Measurements from ENCODE around the gene THAP8. TPM values are rescaled to one million over a fixed set of nuclear protein-coding genes. Genes with fewer than 3 reads are reported as not detected.

THAP8 gene
- total RNA-seq, 1 experiment from 2014 or later: 6.6 TPM

DNA sequence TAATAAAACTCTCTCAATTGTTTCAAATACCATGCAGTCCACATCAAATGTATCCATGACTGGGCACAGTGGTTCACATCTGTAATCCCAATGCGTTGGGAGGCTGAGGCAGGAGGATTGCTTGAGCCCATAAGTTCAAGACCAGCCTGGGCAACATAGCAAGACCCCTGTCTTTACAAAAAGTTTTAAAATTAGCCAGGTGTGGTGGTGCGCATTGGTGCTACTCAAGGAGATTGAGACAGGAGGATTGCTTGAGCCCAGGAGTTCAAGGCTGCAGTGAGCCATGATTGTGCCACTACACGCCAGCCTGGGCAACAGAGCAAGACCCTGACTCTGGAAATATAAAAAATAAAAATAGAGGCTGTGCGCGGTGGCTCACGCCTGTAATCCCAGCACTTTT, 26.4 kb downstream of the THAP8 start:
- ChIA-PET CTCF (no interaction called here), POLR2A (no interaction called here)
- TF ChIP-seq TEAD4 (CRISPR knock-in tag; IDR thresholded peaks at IDR 0.05) (no peak), ZNF423 (CRISPR knock-in tag; IDR thresholded peaks at IDR 0.05) (no peak), ZNF121 (CRISPR knock-in tag; IDR thresholded peaks at IDR 0.05) (peak; percentile 88)
- Mint-ChIP-seq H3K9me3 (no peaks in the 10 kb centered on the region), H3K27me3 (ENCODE audit: low read depth) (peaks cover 6% of the 10 kb centered on the region; the same call in 1 of the 2 replicates), H3K27ac (no peak overlapping the region), H3K4me1 (peaks cover 2% of the 10 kb centered on the region; the same call in 1 of the 2 replicates), H3K36me3 (peaks cover 8% of the 10 kb centered on the region), H3K4me3 (no peak overlapping the region)
- DNase-seq (ENCODE audit: low spot score) (no peak), ATAC-seq (no peak)

DNA sequence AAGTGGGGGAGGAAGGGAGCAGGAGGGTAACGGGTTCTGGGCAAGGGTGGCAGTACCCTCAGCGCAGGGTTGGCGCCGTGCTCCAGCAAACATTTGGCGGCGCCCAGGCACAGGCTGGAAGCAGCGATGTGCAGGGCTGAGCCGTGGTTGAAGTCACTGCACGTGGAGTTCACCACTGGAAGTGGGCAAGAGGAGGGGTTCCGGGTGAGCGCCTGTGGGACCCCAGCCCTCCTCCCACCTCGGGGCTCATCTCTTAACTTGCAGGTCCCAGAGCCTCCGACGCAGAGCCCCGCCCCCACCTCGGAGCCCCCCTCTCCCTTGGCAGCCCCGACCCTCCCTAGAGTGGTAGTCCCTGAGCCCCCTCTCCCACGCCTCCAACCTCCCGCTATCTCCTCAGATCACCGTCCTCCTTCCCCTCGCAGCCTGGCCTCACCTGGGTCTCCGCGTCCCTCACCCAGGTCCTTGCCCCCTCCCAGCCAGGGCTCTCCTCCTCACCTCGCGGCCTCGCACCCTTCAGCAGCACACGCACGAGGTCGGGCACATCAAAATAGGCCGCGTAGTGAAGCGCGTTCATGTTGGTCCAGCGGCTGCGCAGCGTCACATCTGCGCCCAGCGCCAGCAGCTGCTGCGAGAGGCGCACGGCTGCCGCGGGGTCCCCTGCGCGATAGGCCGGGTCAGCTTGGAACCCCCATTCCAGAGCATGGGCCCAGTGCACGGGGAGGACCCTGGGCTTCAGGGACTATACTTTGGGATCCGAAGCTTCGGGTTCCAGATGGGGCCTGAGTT, 27.8 kb downstream of the THAP8 start:
- ChIA-PET POLR2A (no interaction called here), CTCF (no interaction called here)
- TF ChIP-seq ZBTB21 (CRISPR knock-in tag; IDR thresholded peaks at IDR 0.05; ENCODE audit: borderline replicate concordance): no peak
- TF ChIP-seq, protein P1, sequence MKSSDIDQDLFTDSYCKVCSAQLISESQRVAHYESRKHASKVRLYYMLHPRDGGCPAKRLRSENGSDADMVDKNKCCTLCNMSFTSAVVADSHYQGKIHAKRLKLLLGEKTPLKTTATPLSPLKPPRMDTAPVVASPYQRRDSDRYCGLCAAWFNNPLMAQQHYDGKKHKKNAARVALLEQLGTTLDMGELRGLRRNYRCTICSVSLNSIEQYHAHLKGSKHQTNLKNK (CRISPR knock-in tag; IDR thresholded peaks at IDR 0.05): no peak
- no peak overlapping the region for H3K27ac Mint-ChIP-seq
- H3K27me3 Mint-ChIP-seq (ENCODE audit: low read depth): peaks cover 6% of the 10 kb centered on the region; the same call in 1 of the 2 replicates
- ATAC-seq (no peak), DNase-seq (ENCODE audit: low spot score) (no peak)
- H3K4me1 Mint-ChIP-seq: no peaks in the 10 kb centered on the region
- no peaks in the 10 kb centered on the region for H3K9me3 Mint-ChIP-seq
- peaks cover 10% of the 10 kb centered on the region for H3K36me3 Mint-ChIP-seq
- H3K4me3 Mint-ChIP-seq: no peak overlapping the region

DNA sequence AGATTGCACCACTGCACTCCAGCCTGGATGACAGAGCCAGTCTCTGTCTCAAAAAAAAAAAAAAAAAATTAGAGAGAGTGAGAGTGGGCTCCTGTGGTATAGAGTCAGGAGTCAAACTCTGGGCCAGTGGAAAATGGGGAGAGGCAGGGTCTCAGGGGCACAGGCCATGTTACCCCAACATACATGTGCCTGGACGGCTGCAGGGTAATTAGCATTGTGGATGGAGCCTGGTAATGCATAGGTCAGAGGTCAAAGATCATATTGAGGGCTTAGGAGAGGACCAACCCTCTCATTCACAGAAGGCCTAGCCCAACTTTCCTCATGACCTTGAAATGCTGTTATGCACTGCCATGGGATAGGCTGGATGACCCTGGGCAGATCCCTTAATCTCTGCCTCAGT, 28.5 kb downstream of the THAP8 start:
- ChIA-PET CTCF (no interaction called here), POLR2A (no interaction called here)
- DNase-seq (ENCODE audit: low spot score) (no peak), ATAC-seq (no peak)
- Mint-ChIP-seq H3K9me3 (no peaks in the 10 kb centered on the region), H3K4me1 (no peaks in the 10 kb centered on the region), H3K36me3 (peaks cover 15% of the 10 kb centered on the region), H3K27me3 (ENCODE audit: low read depth) (peaks cover 4% of the 10 kb centered on the region; the same call in 1 of the 2 replicates), H3K27ac (no peak overlapping the region), H3K4me3 (no peak overlapping the region)
- no peak for TF ChIP-seq SMAD3 (CRISPR knock-in tag; IDR thresholded peaks at IDR 0.05; ENCODE audit: borderline replicate concordance)
- TF ChIP-seq, protein P2, sequence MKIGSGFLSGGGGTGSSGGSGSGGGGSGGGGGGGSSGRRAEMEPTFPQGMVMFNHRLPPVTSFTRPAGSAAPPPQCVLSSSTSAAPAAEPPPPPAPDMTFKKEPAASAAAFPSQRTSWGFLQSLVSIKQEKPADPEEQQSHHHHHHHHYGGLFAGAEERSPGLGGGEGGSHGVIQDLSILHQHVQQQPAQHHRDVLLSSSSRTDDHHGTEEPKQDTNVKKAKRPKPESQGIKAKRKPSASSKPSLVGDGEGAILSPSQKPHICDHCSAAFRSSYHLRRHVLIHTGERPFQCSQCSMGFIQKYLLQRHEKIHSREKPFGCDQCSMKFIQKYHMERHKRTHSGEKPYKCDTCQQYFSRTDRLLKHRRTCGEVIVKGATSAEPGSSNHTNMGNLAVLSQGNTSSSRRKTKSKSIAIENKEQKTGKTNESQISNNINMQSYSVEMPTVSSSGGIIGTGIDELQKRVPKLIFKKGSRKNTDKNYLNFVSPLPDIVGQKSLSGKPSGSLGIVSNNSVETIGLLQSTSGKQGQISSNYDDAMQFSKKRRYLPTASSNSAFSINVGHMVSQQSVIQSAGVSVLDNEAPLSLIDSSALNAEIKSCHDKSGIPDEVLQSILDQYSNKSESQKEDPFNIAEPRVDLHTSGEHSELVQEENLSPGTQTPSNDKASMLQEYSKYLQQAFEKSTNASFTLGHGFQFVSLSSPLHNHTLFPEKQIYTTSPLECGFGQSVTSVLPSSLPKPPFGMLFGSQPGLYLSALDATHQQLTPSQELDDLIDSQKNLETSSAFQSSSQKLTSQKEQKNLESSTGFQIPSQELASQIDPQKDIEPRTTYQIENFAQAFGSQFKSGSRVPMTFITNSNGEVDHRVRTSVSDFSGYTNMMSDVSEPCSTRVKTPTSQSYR (CRISPR knock-in tag; IDR thresholded peaks at IDR 0.05): no peak

DNA sequence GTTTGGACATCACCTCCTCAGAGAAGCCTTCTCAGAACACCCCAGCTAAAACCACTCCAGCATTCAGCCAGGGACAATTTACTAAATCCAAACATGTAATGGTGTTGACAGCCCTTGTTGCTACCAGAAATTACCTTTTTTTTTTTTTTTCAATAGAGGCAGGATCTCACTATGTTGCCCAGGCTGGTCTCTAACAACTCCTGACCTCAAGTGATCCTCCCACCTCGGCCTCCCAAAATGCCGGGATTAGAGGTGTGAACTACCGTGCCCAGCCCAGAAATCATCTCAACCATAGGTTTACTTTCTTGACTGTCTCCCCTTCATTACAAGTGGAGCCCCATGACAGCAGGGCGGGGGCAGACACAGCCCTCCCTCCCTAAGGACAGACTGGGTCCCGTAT, 30.7 kb downstream of the THAP8 start:
- TF ChIP-seq, protein P3, sequence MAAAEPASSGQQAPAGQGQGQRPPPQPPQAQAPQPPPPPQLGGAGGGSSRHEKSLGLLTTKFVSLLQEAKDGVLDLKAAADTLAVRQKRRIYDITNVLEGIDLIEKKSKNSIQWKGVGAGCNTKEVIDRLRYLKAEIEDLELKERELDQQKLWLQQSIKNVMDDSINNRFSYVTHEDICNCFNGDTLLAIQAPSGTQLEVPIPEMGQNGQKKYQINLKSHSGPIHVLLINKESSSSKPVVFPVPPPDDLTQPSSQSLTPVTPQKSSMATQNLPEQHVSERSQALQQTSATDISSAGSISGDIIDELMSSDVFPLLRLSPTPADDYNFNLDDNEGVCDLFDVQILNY (CRISPR knock-in tag; IDR thresholded peaks at IDR 0.05): no peak
- 0 out of 2 replicates have a peak, but pooled peaks have one; percentile 19 for TF ChIP-seq ZNF121 (CRISPR knock-in tag; IDR thresholded peaks at IDR 0.05)
- TF ChIP-seq, protein P4, sequence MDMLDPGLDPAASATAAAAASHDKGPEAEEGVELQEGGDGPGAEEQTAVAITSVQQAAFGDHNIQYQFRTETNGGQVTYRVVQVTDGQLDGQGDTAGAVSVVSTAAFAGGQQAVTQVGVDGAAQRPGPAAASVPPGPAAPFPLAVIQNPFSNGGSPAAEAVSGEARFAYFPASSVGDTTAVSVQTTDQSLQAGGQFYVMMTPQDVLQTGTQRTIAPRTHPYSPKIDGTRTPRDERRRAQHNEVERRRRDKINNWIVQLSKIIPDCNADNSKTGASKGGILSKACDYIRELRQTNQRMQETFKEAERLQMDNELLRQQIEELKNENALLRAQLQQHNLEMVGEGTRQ (CRISPR knock-in tag; IDR thresholded peaks at IDR 0.05): no peak
- DNase-seq (ENCODE audit: low spot score) (no peak), ATAC-seq (no peak)
- H3K36me3 Mint-ChIP-seq: peaks cover 15% of the 10 kb centered on the region
- no peaks in the 10 kb centered on the region for H3K4me1 Mint-ChIP-seq
- H3K27ac Mint-ChIP-seq: no peak overlapping the region
- H3K4me3 Mint-ChIP-seq: no peak overlapping the region
- H3K27me3 Mint-ChIP-seq (ENCODE audit: low read depth): no peaks in the 10 kb centered on the region
- ChIA-PET POLR2A (no interaction called here), CTCF (no interaction called here)
- no peaks in the 10 kb centered on the region for H3K9me3 Mint-ChIP-seq

Data from WTC11 (cell line).